H1 (cell line): Measurements from ENCODE around the gene HTR5A. TPM values are rescaled to one million over a fixed set of nuclear protein-coding genes. Genes with fewer than 3 reads are reported as not detected.

Source experiments
- CTCF ChIA-PET: fragments of 300-600 bp; sonication (Branson Sonifier 250); formaldehyde crosslinking; loops from one replicate; lab custom pipeline; 2021; ENCODE audit not compliant: partially characterized antibody; lab: Charles Lee
- POLR2A ChIA-PET: fragments of 300-600 bp; sonication (Branson Sonifier 250); formaldehyde crosslinking; loops from one replicate; lab custom pipeline; 2021; ENCODE audit warnings: inconsistent platforms; ENCODE audit not compliant: partially characterized antibody; lab: Charles Lee
- DNase-seq, 2 experiments: peaks; one replicate each; pipeline versions ENCODE4 v3.0.0 to v3.0.0-alpha.2; 2010 to 2022; ENCODE audit warnings: low spot score in 2 of 2, low read depth in 1 of 2, mixed read lengths in 1 of 2
- FAIRE-seq: peaks from 2 replicates; lab custom pipeline; 2011; peaks lifted over from hg19 to GRCh38; lab: Jason Lieb, UNC
- H2AFZ ChIP-seq: 2 replicates; pipeline ENCODE4 v1.8.1; 2012; ENCODE audit warnings: low read length, inconsistent platforms
- H2AK5ac ChIP-seq: 2 replicates; pipeline ENCODE4 v1.6.1; 2013; ENCODE audit warnings: low read depth, low read length
- H2BK120ac ChIP-seq: replicated peaks from 2 replicates; pipeline ENCODE3; 2013; ENCODE audit warnings: low read depth, low read length, inconsistent platforms
- H2BK12ac ChIP-seq: 2 replicates; pipeline ENCODE4 v1.6.1; 2013; ENCODE audit warnings: low read depth, low read length
- H2BK15ac ChIP-seq: 2 replicates; pipeline ENCODE4 v1.6.1; 2013; ENCODE audit warnings: low read length
- H2BK20ac ChIP-seq: 2 replicates; pipeline ENCODE4 v1.6.1; 2013; ENCODE audit warnings: low read length
- H2BK5ac ChIP-seq: 2 replicates; pipeline ENCODE4 v1.6.1; 2013; ENCODE audit warnings: low read depth, low read length
- H3K14ac ChIP-seq: 2 replicates; pipeline ENCODE4 v1.6.1; 2013; ENCODE audit warnings: inconsistent platforms; ENCODE audit not compliant: insufficient read length
- H3K18ac ChIP-seq: 2 replicates; pipeline ENCODE4 v1.6.1; 2013; ENCODE audit warnings: low read length; ENCODE audit errors: extremely low read depth
- H3K23ac ChIP-seq: 2 replicates; pipeline ENCODE4 v1.6.1; 2013; ENCODE audit warnings: inconsistent platforms; ENCODE audit not compliant: insufficient read length
- H3K23me2 ChIP-seq: 2 replicates; pipeline ENCODE4 v1.6.1; 2013; ENCODE audit warnings: low read depth, low read length
- H3K27ac ChIP-seq: 2 replicates; pipeline ENCODE4 v1.6.1; 2011; ENCODE audit warnings: low read depth, low read length, inconsistent platforms
- H3K27me3 ChIP-seq, 4 experiments: replicated peaks in 1 of 4; 1 replicate in 1 of 4; 2 replicates in 3 of 4; pipeline versions ENCODE4 v1.6.1 to v1.8.1; 2011 to 2013; ENCODE audit warnings: low read length in 3 of 4, mild to moderate bottlenecking in 3 of 4, inconsistent platforms in 2 of 4, mixed read lengths in 2 of 4, moderate library complexity in 1 of 4; ENCODE audit not compliant: control insufficient read depth in 3 of 4, insufficient read depth in 3 of 4; ENCODE audit errors: extremely low read depth in 1 of 4
- H3K36me3 ChIP-seq, 4 experiments: 2 replicates each; pipeline versions ENCODE4 v1.6.1 to v1.8.1; 2011 to 2013; ENCODE audit warnings: mild to moderate bottlenecking in 4 of 4, low read length in 3 of 4, moderate library complexity in 2 of 4, control low read depth in 1 of 4, inconsistent platforms in 1 of 4; ENCODE audit not compliant: insufficient read depth in 4 of 4, control insufficient read depth in 2 of 4
- H3K4ac ChIP-seq: replicated peaks from 2 replicates; pipeline ENCODE3; 2013; ENCODE audit warnings: low read length, low read depth, mixed read lengths, inconsistent platforms; ENCODE audit not compliant: insufficient read length
- H3K4me1 ChIP-seq, 4 experiments: replicated peaks in 1 of 4; 1 replicate in 1 of 4; 2 replicates in 3 of 4; pipeline versions ENCODE4 v1.6.1 to v1.8.1; 2011 to 2013; ENCODE audit warnings: low read length in 3 of 4, inconsistent platforms in 2 of 4, mixed read lengths in 1 of 4; ENCODE audit not compliant: insufficient read depth in 4 of 4, control insufficient read depth in 3 of 4
- H3K4me2 ChIP-seq, 2 experiments: 2 replicates each; pipeline versions ENCODE4 v1.6.1 to v1.8.1; 2011 to 2013; ENCODE audit warnings: low read depth in 2 of 2, low read length in 2 of 2, control low read depth in 1 of 2, inconsistent platforms in 1 of 2, mild to moderate bottlenecking in 1 of 2; ENCODE audit not compliant: insufficient read depth in 1 of 2
- H3K4me3 ChIP-seq, 4 experiments: fragments of 200-600, 300-600 bp in 1 of 4; sonication (generic), shearing (Covaris generic), sonication (Bioruptor Twin) in 1 of 4; 2 replicates each; pipeline versions ENCODE4 v1.5.1 to v1.8.1; 2011 to 2016; ENCODE audit warnings: low read length in 4 of 4, low read depth in 3 of 4, control low read depth in 2 of 4, inconsistent platforms in 2 of 4, mild to moderate bottlenecking in 2 of 4, mixed read lengths in 1 of 4, moderate library complexity in 1 of 4; ENCODE audit not compliant: insufficient read depth in 2 of 4; ENCODE audit errors: extremely low read depth in 1 of 4
- H3K56ac ChIP-seq: replicated peaks from 2 replicates; pipeline ENCODE3; 2013; ENCODE audit warnings: low read depth, mild to moderate bottlenecking, mixed read lengths, low read length, inconsistent platforms; ENCODE audit not compliant: insufficient read length
- H3K79me1 ChIP-seq: 2 replicates; pipeline ENCODE4 v1.6.1; 2013; ENCODE audit warnings: low read depth, low read length, control low read depth
- H3K79me2 ChIP-seq, 2 experiments: 2 replicates each; pipeline versions ENCODE4 v1.6.1 to v1.8.1; 2012 to 2013; ENCODE audit warnings: low read length in 2 of 2, mild to moderate bottlenecking in 2 of 2, inconsistent platforms in 1 of 2; ENCODE audit not compliant: insufficient read depth in 2 of 2, control insufficient read depth in 1 of 2
- H3K9ac ChIP-seq, 4 experiments: replicated peaks in 1 of 4; 1 replicate in 1 of 4; 2 replicates in 3 of 4; pipeline versions ENCODE4 v1.6.1 to v1.8.1; 2011 to 2013; ENCODE audit warnings: low read depth in 3 of 4, low read length in 3 of 4, control low read depth in 2 of 4, mild to moderate bottlenecking in 2 of 4, moderate library complexity in 2 of 4, inconsistent platforms in 1 of 4; ENCODE audit errors: extremely low read depth in 1 of 4
- H3K9me3 ChIP-seq, 2 experiments: 2 replicates each; pipeline versions ENCODE4 v1.6.1 to v1.8.1; 2012 to 2013; ENCODE audit warnings: mild to moderate bottlenecking in 2 of 2, moderate library complexity in 2 of 2, control low read depth in 1 of 2, inconsistent platforms in 1 of 2, low read depth in 1 of 2, low read length in 1 of 2, mixed read lengths in 1 of 2; ENCODE audit not compliant: insufficient read depth in 2 of 2
- H4K20me1 ChIP-seq, 2 experiments: replicated peaks in 1 of 2; 2 replicates each; pipeline versions ENCODE3 to v1.8.1; 2011 to 2013; ENCODE audit warnings: inconsistent platforms in 2 of 2, low read length in 2 of 2, mild to moderate bottlenecking in 1 of 2; ENCODE audit not compliant: insufficient read depth in 2 of 2, control insufficient read depth in 1 of 2
- H4K5ac ChIP-seq: 2 replicates; pipeline ENCODE4 v1.6.1; 2013; ENCODE audit warnings: low read length, low read depth, mixed read lengths, inconsistent platforms; ENCODE audit not compliant: insufficient read length
- H4K8ac ChIP-seq: 2 replicates; pipeline ENCODE4 v1.8.0; 2013; ENCODE audit warnings: mild to moderate bottlenecking, moderate library complexity, low read length, inconsistent platforms; ENCODE audit not compliant: insufficient read depth; ENCODE audit errors: extremely low read depth
- H4K91ac ChIP-seq: replicated peaks from 2 replicates; pipeline ENCODE3; 2013; ENCODE audit warnings: low read length, mixed read lengths, inconsistent platforms; ENCODE audit not compliant: insufficient read length
- BACH1 ChIP-seq: IDR thresholded peaks from 2 replicates; pipeline ENCODE4 v1.6.1; 2012; ENCODE audit warnings: low read length, improper control_type of control experiment
- BCL11A ChIP-seq, 2 experiments: IDR thresholded peaks; one replicate each; pipeline ENCODE4 v1.6.1; 2011; ENCODE audit warnings: low read depth in 2 of 2, low read length in 2 of 2, mild to moderate bottlenecking in 2 of 2
- CTBP2 ChIP-seq: IDR thresholded peaks from 2 replicates; pipeline ENCODE4 v1.7.0; 2011; ENCODE audit warnings: borderline replicate concordance, mild to moderate bottlenecking, moderate library complexity, mixed read lengths, low read length; ENCODE audit not compliant: insufficient read depth, insufficient read length
- EGR1 ChIP-seq: IDR thresholded peaks from 2 replicates; pipeline ENCODE4 v1.6.1; 2011; ENCODE audit warnings: low read depth, low read length, borderline replicate concordance
- GABPA ChIP-seq: IDR thresholded peaks from 2 replicates; pipeline ENCODE4 v1.6.1; 2011; ENCODE audit warnings: mild to moderate bottlenecking, low read length, moderate library complexity, borderline replicate concordance; ENCODE audit not compliant: insufficient read depth
- KDM1A ChIP-seq: fragments of 200-600, 300-600 bp; sonication (generic); IDR thresholded peaks from 2 replicates; pipeline ENCODE4 v1.7.1; 2016; ENCODE audit warnings: mild to moderate bottlenecking, low read length, borderline replicate concordance
- NRF1 ChIP-seq: IDR thresholded peaks from 2 replicates; pipeline ENCODE4 v1.6.1; 2011; ENCODE audit warnings: mild to moderate bottlenecking, low read depth, low read length, improper control_type of control experiment
- PHF8 ChIP-seq: fragments of 200-600 bp; sonication (generic); conservative IDR thresholded peaks from 2 replicates; pipeline ENCODE4 v1.7.1; 2012; ENCODE audit warnings: low read depth, mild to moderate bottlenecking, inconsistent platforms, low read length, moderate library complexity
- SP2 ChIP-seq: IDR thresholded peaks from 2 replicates; pipeline ENCODE4 v1.6.1; 2012; ENCODE audit warnings: mild to moderate bottlenecking, low read length, inconsistent platforms
- SP4 ChIP-seq: IDR thresholded peaks from 2 replicates; pipeline ENCODE4 v1.6.1; 2012; ENCODE audit warnings: low read length, inconsistent platforms
- SUZ12 ChIP-seq: fragments of 200-600 bp; sonication (generic); IDR thresholded peaks from 2 replicates; pipeline ENCODE4 v1.6.1; 2012; ENCODE audit warnings: mild to moderate bottlenecking, inconsistent platforms, low read length, moderate library complexity, mixed read lengths
- TEAD4 ChIP-seq: IDR thresholded peaks from 2 replicates; pipeline ENCODE4 v1.6.1; 2012; ENCODE audit warnings: low read depth, low read length, inconsistent platforms, mixed read lengths
- polyA plus RNA-seq, 7 experiments: library from polyadenylated mRNA; depleted of rRNA in 3 of 7; stranded (reverse) in 5 of 7; unstranded in 2 of 7; fragments of >200 nt in 5 of 7; fragments of 200-250 nt in 2 of 7; gene quantifications; 1 replicate in 5 of 7; 2 replicates in 1 of 7; 4 replicates in 1 of 7; pipeline versions ENCODE4 v1.2.1 to v1.2.3, GENCODE V29; 2011 to 2013; ENCODE audit warnings: missing spikeins in 2 of 7, mixed read lengths in 2 of 7
- total RNA-seq: library from RNA; stranded (reverse); fragmentation: NEBNext Ultra II Directional; extraction: Animal tissue kit (Norgen Biotek cat#: 25700); gene quantifications from 2 replicates; pipeline ENCODE4 v1.2.1, GENCODE V29; 2021

The HTR5A gene
- total and polyA plus RNA-seq, 2 of the 8 experiments (the other 6 are each of a cell fraction or from before 2014, with no cell fraction given), result 0.02 TPM; not detected in 1

GRCh38 chr7:155073922-155074321, 3.8 kb downstream of the HTR5A start:
- Histone ChIP-seq H4K91ac (no peak overlapping the region), H3K27ac (no peak overlapping the region), H2BK120ac (no peak overlapping the region), H2BK5ac (no peak overlapping the region), H4K20me1 (peaks cover 2% of the 10 kb centered on the region in 2 experiments), H2BK12ac (no peak overlapping the region), H4K5ac (no peak overlapping the region), H2AFZ (no peak overlapping the region), H4K8ac (no peak overlapping the region), H2BK20ac (no peak overlapping the region), H3K4me3 (no peak overlapping the region), H2AK5ac (no peak overlapping the region), H3K27me3 (peaks cover 5 to 21% (median 16%) of the 10 kb centered on the region in 4 experiments; a peak in 6 of 7 replicates), H3K23ac (no peak overlapping the region), H3K4me2 (no peak overlapping the region), H2BK15ac (no peak overlapping the region), H3K18ac (no peak overlapping the region), H3K79me1 (no peaks in the 10 kb centered on the region), H3K14ac (no peak overlapping the region), H3K9me3 (no peaks in the 10 kb centered on the region), H3K4me1 (peaks cover 0 to 7% (median 4%) of the 10 kb centered on the region in 4 experiments; a peak in 4 of 7 replicates), H3K36me3 (no peaks in the 10 kb centered on the region), H3K4ac (no peak overlapping the region), H3K79me2 (no peaks in the 10 kb centered on the region), H3K56ac (no peak overlapping the region)
- ChIA-PET POLR2A (no interaction called here), CTCF (interaction anchor here (0.7 to 2.8 kb wide), 5 partner anchors 53 to 215 kb away, joined by 3 to 7 read pairs (median 3); no protein-coding TSS in a partner anchor)
- FAIRE-seq (no peak), DNase-seq (no peak)
- TF ChIP-seq BACH1, result no peak
- TF ChIP-seq KDM1A, result no peak
- no peak for TF ChIP-seq CTBP2
- no peak for TF ChIP-seq EGR1
- TF ChIP-seq SP2, result no peak
- TF ChIP-seq SUZ12, result no peak
- TF ChIP-seq BCL11A (IDR thresholded peaks at IDR 0.05; ENCODE audit: low read depth in 2 of 2, low read length in 2 of 2), result no peak
- no peak for TF ChIP-seq SP4
- TF ChIP-seq GABPA, result no peak
- TF ChIP-seq PHF8, result no peak
- TF ChIP-seq TEAD4, result no peak
- TF ChIP-seq NRF1, result no peak
- TF ChIP-seq, all 59 proteins: peak for 0
- H3K9ac ChIP-seq, result no peak overlapping the region
- peaks cover 6% of the 10 kb centered on the region; the same call in 1 of the 2 replicates for H3K23me2 ChIP-seq
